ENCODE results near the gene COL27A1. TPM values are rescaled to one million over a fixed set of nuclear protein-coding genes. Genes with fewer than 3 reads are reported as not detected.

Gene COL27A1
- total and polyA plus RNA-seq, 2 donors (not counting 3 experiments of a cell fraction or from before 2014, with no cell fraction given) = 14.7 to 49.1 TPM

GRCh38 chr9:114299286-114300152 is 144.2 kb downstream of the COL27A1 start:
- POLR2A ChIA-PET = no interaction called here
- no TSS peak for BruUV-seq (replicated peaks)
- intact Hi-C loops (cut with micrococcal nuclease) = no loop called here

More at GRCh38 chr9:114299286-114300152, 144.2 kb downstream of the COL27A1 start:
- Histone ChIP-seq H3K27ac (ENCODE audit: insufficient read depth, low read depth, low read length) (no peak overlapping the region), H3K27me3 (ENCODE audit: control insufficient read depth in 2 of 2, insufficient read depth in 2 of 2, low read length in 2 of 2) (no peaks in the 10 kb centered on the region), H3K9ac (replicated peaks; ENCODE audit: extremely low read depth, insufficient read depth, low read length) (no peak overlapping the region), H3K4me1 (ENCODE audit: control insufficient read depth, extremely low read depth, insufficient read depth, low read length) (no peaks in the 10 kb centered on the region), H3K79me2 (ENCODE audit: control insufficient read depth, insufficient read depth, low read length) (no peaks in the 10 kb centered on the region), H4K20me1 (replicated peaks; ENCODE audit: control insufficient read depth, extremely low read depth, insufficient read depth, low read length) (no peaks in the 10 kb centered on the region), H3K9me3 (replicated peaks; ENCODE audit: control insufficient read depth, insufficient read depth, low read length) (no peaks in the 10 kb centered on the region), H3K4me2 (ENCODE audit: insufficient read depth, low read length) (no peak overlapping the region), H3K36me3 (ENCODE audit: control insufficient read depth in 2 of 2, extremely low read depth in 1 of 2, insufficient read depth in 2 of 2, low read length in 2 of 2) (peaks cover 7 to 9% of the 10 kb centered on the region in 2 experiments), H3K4me3 (replicated peaks in 1 of 3; ENCODE audit: insufficient read depth in 1 of 3, low read depth in 1 of 3, low read length in 3 of 3) (no peak overlapping the region), H3K9me1 (replicated peaks; ENCODE audit: control insufficient read depth, extremely low read depth, insufficient read depth, low read length) (no peaks in the 10 kb centered on the region), H2AFZ (ENCODE audit: low read depth, low read length) (no peak overlapping the region)
- CTCF ChIA-PET = interaction anchor here (1.2 to 3.6 kb wide), 4 partner anchors 9 to 217 kb away, joined by 3 to 24 read pairs (median 10); no protein-coding TSS in a partner anchor
- TF ChIP-seq CTCF (IDR thresholded peaks at IDR 0.05; ENCODE audit: extremely low read depth in 1 of 2, insufficient read depth in 1 of 2, low read depth in 1 of 2, low read length in 2 of 2) (no peak), MAX (IDR thresholded peaks at IDR 0.05; ENCODE audit: insufficient read depth, insufficient read length) (no peak), JUN (IDR thresholded peaks at IDR 0.05; ENCODE audit: borderline replicate concordance, insufficient read depth, insufficient read length, low read depth) (no peak), POLR2AphosphoS5 (IDR thresholded peaks at IDR 0.05; ENCODE audit: insufficient read depth, low read depth, low read length) (no peak), GATA2 (IDR thresholded peaks at IDR 0.05; ENCODE audit: insufficient read depth, insufficient read length, low read depth, low read length) (no peak), FOS (IDR thresholded peaks at IDR 0.05; ENCODE audit: borderline replicate concordance, insufficient read depth, low read length) (no peak), MYC (IDR thresholded peaks at IDR 0.05; ENCODE audit: low read depth, low read length) (no peak), POLR2A (IDR thresholded peaks at IDR 0.05; ENCODE audit: low read depth, low read length) (no peak), EZH2 (IDR thresholded peaks at IDR 0.05; ENCODE audit: borderline replicate concordance, low read depth, low read length, severe bottlenecking) (no peak)
- dilution Hi-C loops (cut with MboI; ENCODE audit: extremely low pct_ligation_motif_present, low sequenced_read_pairs) = loop anchor here (25.0 kb wide), 1 partner anchor 212 kb away; the partner anchor contains the start of genes AMBP and KIF12
- FAIRE-seq = no peak
- DNase-seq (ENCODE audit: low read depth, low spot score) = no peak

Data from endothelial cell of umbilical vein (primary cell).